H1 (cell line): ENCODE measurements around the gene CCDC9B. TPM values are rescaled to one million over a fixed set of nuclear protein-coding genes. Genes with fewer than 3 reads are reported as not detected.

Experiments used
- CTCF ChIA-PET: fragments of 300-600 bp; sonication (Branson Sonifier 250); formaldehyde crosslinking; loops from one replicate; lab custom pipeline; 2021; ENCODE audit not compliant: partially characterized antibody; lab: Charles Lee
- POLR2A ChIA-PET: fragments of 300-600 bp; sonication (Branson Sonifier 250); formaldehyde crosslinking; loops from one replicate; lab custom pipeline; 2021; ENCODE audit warnings: inconsistent platforms; ENCODE audit not compliant: partially characterized antibody; lab: Charles Lee
- DNase-seq, 2 experiments: peaks; one replicate each; pipeline versions ENCODE4 v3.0.0 to v3.0.0-alpha.2; 2010 to 2022; ENCODE audit warnings: low spot score in 2 of 2, low read depth in 1 of 2, mixed read lengths in 1 of 2
- FAIRE-seq: peaks from 2 replicates; lab custom pipeline; 2011; peaks lifted over from hg19 to GRCh38; lab: Jason Lieb, UNC
- H2AFZ ChIP-seq: 2 replicates; pipeline ENCODE4 v1.8.1; 2012; ENCODE audit warnings: low read length, inconsistent platforms
- H2AK5ac ChIP-seq: 2 replicates; pipeline ENCODE4 v1.6.1; 2013; ENCODE audit warnings: low read depth, low read length
- H2BK120ac ChIP-seq: replicated peaks from 2 replicates; pipeline ENCODE3; 2013; ENCODE audit warnings: low read depth, low read length, inconsistent platforms
- H2BK12ac ChIP-seq: 2 replicates; pipeline ENCODE4 v1.6.1; 2013; ENCODE audit warnings: low read depth, low read length
- H2BK15ac ChIP-seq: 2 replicates; pipeline ENCODE4 v1.6.1; 2013; ENCODE audit warnings: low read length
- H2BK20ac ChIP-seq: 2 replicates; pipeline ENCODE4 v1.6.1; 2013; ENCODE audit warnings: low read length
- H2BK5ac ChIP-seq: 2 replicates; pipeline ENCODE4 v1.6.1; 2013; ENCODE audit warnings: low read depth, low read length
- H3K14ac ChIP-seq: 2 replicates; pipeline ENCODE4 v1.6.1; 2013; ENCODE audit warnings: inconsistent platforms; ENCODE audit not compliant: insufficient read length
- H3K18ac ChIP-seq: 2 replicates; pipeline ENCODE4 v1.6.1; 2013; ENCODE audit warnings: low read length; ENCODE audit errors: extremely low read depth
- H3K23ac ChIP-seq: 2 replicates; pipeline ENCODE4 v1.6.1; 2013; ENCODE audit warnings: inconsistent platforms; ENCODE audit not compliant: insufficient read length
- H3K23me2 ChIP-seq: 2 replicates; pipeline ENCODE4 v1.6.1; 2013; ENCODE audit warnings: low read depth, low read length
- H3K27ac ChIP-seq: 2 replicates; pipeline ENCODE4 v1.6.1; 2011; ENCODE audit warnings: low read depth, low read length, inconsistent platforms
- H3K27me3 ChIP-seq, 4 experiments: replicated peaks in 1 of 4; 1 replicate in 1 of 4; 2 replicates in 3 of 4; pipeline versions ENCODE4 v1.6.1 to v1.8.1; 2011 to 2013; ENCODE audit warnings: low read length in 3 of 4, mild to moderate bottlenecking in 3 of 4, inconsistent platforms in 2 of 4, mixed read lengths in 2 of 4, moderate library complexity in 1 of 4; ENCODE audit not compliant: control insufficient read depth in 3 of 4, insufficient read depth in 3 of 4; ENCODE audit errors: extremely low read depth in 1 of 4
- H3K36me3 ChIP-seq, 4 experiments: 2 replicates each; pipeline versions ENCODE4 v1.6.1 to v1.8.1; 2011 to 2013; ENCODE audit warnings: mild to moderate bottlenecking in 4 of 4, low read length in 3 of 4, moderate library complexity in 2 of 4, control low read depth in 1 of 4, inconsistent platforms in 1 of 4; ENCODE audit not compliant: insufficient read depth in 4 of 4, control insufficient read depth in 2 of 4
- H3K4ac ChIP-seq: replicated peaks from 2 replicates; pipeline ENCODE3; 2013; ENCODE audit warnings: low read length, low read depth, mixed read lengths, inconsistent platforms; ENCODE audit not compliant: insufficient read length
- H3K4me1 ChIP-seq, 4 experiments: replicated peaks in 1 of 4; 1 replicate in 1 of 4; 2 replicates in 3 of 4; pipeline versions ENCODE4 v1.6.1 to v1.8.1; 2011 to 2013; ENCODE audit warnings: low read length in 3 of 4, inconsistent platforms in 2 of 4, mixed read lengths in 1 of 4; ENCODE audit not compliant: insufficient read depth in 4 of 4, control insufficient read depth in 3 of 4
- H3K4me2 ChIP-seq, 2 experiments: 2 replicates each; pipeline versions ENCODE4 v1.6.1 to v1.8.1; 2011 to 2013; ENCODE audit warnings: low read depth in 2 of 2, low read length in 2 of 2, control low read depth in 1 of 2, inconsistent platforms in 1 of 2, mild to moderate bottlenecking in 1 of 2; ENCODE audit not compliant: insufficient read depth in 1 of 2
- H3K4me3 ChIP-seq, 4 experiments: fragments of 200-600, 300-600 bp in 1 of 4; sonication (generic), shearing (Covaris generic), sonication (Bioruptor Twin) in 1 of 4; 2 replicates each; pipeline versions ENCODE4 v1.5.1 to v1.8.1; 2011 to 2016; ENCODE audit warnings: low read length in 4 of 4, low read depth in 3 of 4, control low read depth in 2 of 4, inconsistent platforms in 2 of 4, mild to moderate bottlenecking in 2 of 4, mixed read lengths in 1 of 4, moderate library complexity in 1 of 4; ENCODE audit not compliant: insufficient read depth in 2 of 4; ENCODE audit errors: extremely low read depth in 1 of 4
- H3K56ac ChIP-seq: replicated peaks from 2 replicates; pipeline ENCODE3; 2013; ENCODE audit warnings: low read depth, mild to moderate bottlenecking, mixed read lengths, low read length, inconsistent platforms; ENCODE audit not compliant: insufficient read length
- H3K79me1 ChIP-seq: 2 replicates; pipeline ENCODE4 v1.6.1; 2013; ENCODE audit warnings: low read depth, low read length, control low read depth
- H3K79me2 ChIP-seq, 2 experiments: 2 replicates each; pipeline versions ENCODE4 v1.6.1 to v1.8.1; 2012 to 2013; ENCODE audit warnings: low read length in 2 of 2, mild to moderate bottlenecking in 2 of 2, inconsistent platforms in 1 of 2; ENCODE audit not compliant: insufficient read depth in 2 of 2, control insufficient read depth in 1 of 2
- H3K9ac ChIP-seq, 4 experiments: replicated peaks in 1 of 4; 1 replicate in 1 of 4; 2 replicates in 3 of 4; pipeline versions ENCODE4 v1.6.1 to v1.8.1; 2011 to 2013; ENCODE audit warnings: low read depth in 3 of 4, low read length in 3 of 4, control low read depth in 2 of 4, mild to moderate bottlenecking in 2 of 4, moderate library complexity in 2 of 4, inconsistent platforms in 1 of 4; ENCODE audit errors: extremely low read depth in 1 of 4
- H3K9me3 ChIP-seq, 2 experiments: 2 replicates each; pipeline versions ENCODE4 v1.6.1 to v1.8.1; 2012 to 2013; ENCODE audit warnings: mild to moderate bottlenecking in 2 of 2, moderate library complexity in 2 of 2, control low read depth in 1 of 2, inconsistent platforms in 1 of 2, low read depth in 1 of 2, low read length in 1 of 2, mixed read lengths in 1 of 2; ENCODE audit not compliant: insufficient read depth in 2 of 2
- H4K20me1 ChIP-seq, 2 experiments: replicated peaks in 1 of 2; 2 replicates each; pipeline versions ENCODE3 to v1.8.1; 2011 to 2013; ENCODE audit warnings: inconsistent platforms in 2 of 2, low read length in 2 of 2, mild to moderate bottlenecking in 1 of 2; ENCODE audit not compliant: insufficient read depth in 2 of 2, control insufficient read depth in 1 of 2
- H4K5ac ChIP-seq: 2 replicates; pipeline ENCODE4 v1.6.1; 2013; ENCODE audit warnings: low read length, low read depth, mixed read lengths, inconsistent platforms; ENCODE audit not compliant: insufficient read length
- H4K8ac ChIP-seq: 2 replicates; pipeline ENCODE4 v1.8.0; 2013; ENCODE audit warnings: mild to moderate bottlenecking, moderate library complexity, low read length, inconsistent platforms; ENCODE audit not compliant: insufficient read depth; ENCODE audit errors: extremely low read depth
- H4K91ac ChIP-seq: replicated peaks from 2 replicates; pipeline ENCODE3; 2013; ENCODE audit warnings: low read length, mixed read lengths, inconsistent platforms; ENCODE audit not compliant: insufficient read length
- ATF2 ChIP-seq: IDR thresholded peaks from 2 replicates; pipeline ENCODE4 v1.6.1; 2012; ENCODE audit warnings: low read length, inconsistent platforms
- ATF3 ChIP-seq: IDR thresholded peaks from 2 replicates; pipeline ENCODE4 v1.6.1; 2011; ENCODE audit warnings: low read depth, mild to moderate bottlenecking, low read length; ENCODE audit not compliant: insufficient read depth
- BCL11A ChIP-seq, 2 experiments: IDR thresholded peaks; one replicate each; pipeline ENCODE4 v1.6.1; 2011; ENCODE audit warnings: low read depth in 2 of 2, low read length in 2 of 2, mild to moderate bottlenecking in 2 of 2
- CEBPB ChIP-seq: IDR thresholded peaks from 2 replicates; pipeline ENCODE4 v1.6.1; 2012; ENCODE audit warnings: low read depth, low read length
- RBBP5 ChIP-seq: IDR thresholded peaks from 2 replicates; pipeline ENCODE4 v1.7.1; 2012; ENCODE audit warnings: low read depth, mild to moderate bottlenecking, inconsistent platforms, low read length, moderate library complexity, borderline replicate concordance
- SP2 ChIP-seq: IDR thresholded peaks from 2 replicates; pipeline ENCODE4 v1.6.1; 2012; ENCODE audit warnings: mild to moderate bottlenecking, low read length, inconsistent platforms
- WGBS, 2 experiments: shearing (Covaris generic) in 1 of 2; methylation state at CpG; one replicate each; pipeline versions ENCODE4 v1.1.6 to v1.1.7; 2013 to 2015; ENCODE audit warnings: low lambda C conversion rate in 2 of 2, mixed read lengths in 2 of 2, inconsistent platforms in 1 of 2, low coverage in 1 of 2, missing lambda C conversion rate in 1 of 2; ENCODE audit not compliant: insufficient replicate concordance in 2 of 2, insufficient coverage in 1 of 2, insufficient read length in 1 of 2; ENCODE audit errors: extremely low coverage in 1 of 2, missing lambda C conversion rate in 1 of 2; 5-methylcytosine and 5-hydroxymethylcytosine counted together
- polyA plus RNA-seq, 7 experiments: library from polyadenylated mRNA; depleted of rRNA in 3 of 7; stranded (reverse) in 5 of 7; unstranded in 2 of 7; fragments of >200 nt in 5 of 7; fragments of 200-250 nt in 2 of 7; gene quantifications; 1 replicate in 5 of 7; 2 replicates in 1 of 7; 4 replicates in 1 of 7; pipeline versions ENCODE4 v1.2.1 to v1.2.3, GENCODE V29; 2011 to 2013; ENCODE audit warnings: missing spikeins in 2 of 7, mixed read lengths in 2 of 7
- total RNA-seq: library from RNA; stranded (reverse); fragmentation: NEBNext Ultra II Directional; extraction: Animal tissue kit (Norgen Biotek cat#: 25700); gene quantifications from 2 replicates; pipeline ENCODE4 v1.2.1, GENCODE V29; 2021

CCDC9B gene
- total and polyA plus RNA-seq, 2 of the 8 experiments (the other 6 are each of a cell fraction or from before 2014, with no cell fraction given) = 0.45 to 0.78 TPM

GRCh38 chr15:40364251-40364650 lies 23.5 kb upstream of the CCDC9B start:
- POLR2A ChIA-PET = interaction anchor here (1.2 to 1.3 kb wide), 2 partner anchors 10 to 18 kb away, joined by 3 read pairs; partner anchors contain the start of gene KNSTRN
- Histone ChIP-seq H3K27me3 (peaks cover 5 to 29% (median 24%) of the 10 kb centered on the region in 4 experiments), H2AFZ (no peak overlapping the region), H3K36me3 (no peaks in the 10 kb centered on the region), H2BK12ac (no peak overlapping the region), H2BK5ac (no peak overlapping the region), H2AK5ac (no peak overlapping the region), H4K5ac (no peak overlapping the region), H3K4me1 (peaks cover 0 to 6% (median 4%) of the 10 kb centered on the region in 4 experiments; a peak in 3 of 7 replicates), H2BK15ac (no peak overlapping the region), H4K91ac (no peak overlapping the region), H3K56ac (no peak overlapping the region), H3K23me2 (peaks cover 1% of the 10 kb centered on the region), H3K23ac (no peak overlapping the region), H3K9ac (no peak overlapping the region), H4K8ac (no peak overlapping the region), H3K27ac (no peak overlapping the region), H2BK120ac (no peak overlapping the region), H4K20me1 (peaks cover 0 to 3% of the 10 kb centered on the region in 2 experiments), H3K4me2 (no peak overlapping the region), H3K79me1 (no peaks in the 10 kb centered on the region), H3K14ac (no peak overlapping the region), H2BK20ac (no peak overlapping the region; the same call in 1 of the 2 replicates), H3K18ac (no peak overlapping the region), H3K79me2 (no peaks in the 10 kb centered on the region), H3K9me3 (peaks cover 0 to 8% of the 10 kb centered on the region in 2 experiments; a peak in 1 of 4 replicates), H3K4ac (no peak overlapping the region), H3K4me3 (no peak overlapping the region)
- FAIRE-seq (no peak), DNase-seq (no peak)
- CTCF ChIA-PET = interaction anchor here (1.4 to 13.4 kb wide), 3 partner anchors 17 to 84 kb away, joined by 5 to 452 read pairs (median 6); partner anchors contain the start of genes CCDC9B, DISP2 and PHGR1
- no peak for TF ChIP-seq CEBPB
- no peak for TF ChIP-seq RBBP5
- no peak for TF ChIP-seq ATF3
- TF ChIP-seq BCL11A (IDR thresholded peaks at IDR 0.05; ENCODE audit: low read depth in 2 of 2, low read length in 2 of 2) = no peak
- TF ChIP-seq ATF2 = no peak
- no peak for TF ChIP-seq SP2
- 98% methylated on average over 5 of the region's 6 CpGs; no CpG with 5 or more reads in 1 of the 2 experiments for WGBS, 2 experiments
